ENCODE results near the gene ADPRH.
A peak's percentile ranks its signal among the peaks of the same experiment; 100 is the strongest.

ADPRH gene

GRCh38 chr3:119579366-119580066, at the start of gene ADPRH:
Gene ADPRH (plus strand): TSS chr3:119579492. CDS start chr3:119582170, 2,678 bp downstream.
- Histone ChIP-seq H3K4me3 (ENCODE audit: low read depth, low read length, poor library complexity, severe bottlenecking) (peak within 1 kb of the TSS; percentile 57), H3K9me3 (ENCODE audit: low read length) (no peaks in the 10 kb centered on the region), H3K9ac (ENCODE audit: low read length) (peak within 1 kb of the TSS; percentile 55), H3K79me2 (ENCODE audit: insufficient read depth, low read length) (no peaks in the 10 kb centered on the region), H4K20me1 (ENCODE audit: insufficient read depth, low read length) (no peaks in the 10 kb centered on the region), H3K9me2 (ENCODE audit: low read depth, low read length) (no peaks in the 10 kb centered on the region), H2AFZ (ENCODE audit: low read length) (peak within 1 kb of the TSS; percentile 94; the same call in 1 of the 2 replicates), H3K27ac (ENCODE audit: low read depth, low read length, poor library complexity, severe bottlenecking) (no peak within 1 kb of the TSS), H3K4me2 (ENCODE audit: low read length) (peak within 1 kb of the TSS; percentile 70), H3K27me3 (ENCODE audit: insufficient read depth, low read length) (no peaks in the 10 kb centered on the region), H3K4me1 (ENCODE audit: insufficient read depth, low read length, severe bottlenecking) (peaks cover 17% of the 10 kb centered on the region), H3F3A (ENCODE audit: insufficient read depth, low read length) (no peaks in the 10 kb centered on the region), H3K36me3 (ENCODE audit: insufficient read depth, low read length) (no peaks in the 10 kb centered on the region)
- no peak for TF ChIP-seq EZH2 (IDR thresholded peaks at IDR 0.05; ENCODE audit: borderline replicate concordance, low read length)
- no peak for TF ChIP-seq CTCF (IDR thresholded peaks at IDR 0.05; ENCODE audit: low read length)

- no peaks in the 10 kb centered on the region for H3K9me3 ChIP-seq (ENCODE audit: low read length)
- no peak overlapping the region for H3K27ac ChIP-seq (ENCODE audit: low read depth, low read length, poor library complexity, severe bottlenecking)
- no peaks in the 10 kb centered on the region for H3F3A ChIP-seq (ENCODE audit: insufficient read depth, low read length)
- no peak overlapping the region for H3K4me3 ChIP-seq (ENCODE audit: low read depth, low read length, poor library complexity, severe bottlenecking)
- no peaks in the 10 kb centered on the region for H3K79me2 ChIP-seq (ENCODE audit: insufficient read depth, low read length)
- H3K27me3 ChIP-seq (ENCODE audit: insufficient read depth, low read length), result no peaks in the 10 kb centered on the region
- no peaks in the 10 kb centered on the region for H4K20me1 ChIP-seq (ENCODE audit: insufficient read depth, low read length)
- no peak overlapping the region for H3K4me2 ChIP-seq (ENCODE audit: low read length)
- H3K9ac ChIP-seq (ENCODE audit: low read length), result no peak overlapping the region
- H2AFZ ChIP-seq (ENCODE audit: low read length), result no peak overlapping the region
- TF ChIP-seq EZH2 (IDR thresholded peaks at IDR 0.05; ENCODE audit: borderline replicate concordance, low read length) (no peak), CTCF (IDR thresholded peaks at IDR 0.05; ENCODE audit: low read length) (no peak)
- H3K36me3 ChIP-seq (ENCODE audit: insufficient read depth, low read length), result peaks cover 7% of the 10 kb centered on the region
- H3K4me1 ChIP-seq (ENCODE audit: insufficient read depth, low read length, severe bottlenecking), result no peaks in the 10 kb centered on the region
- H3K9me2 ChIP-seq (ENCODE audit: low read depth, low read length), result no peaks in the 10 kb centered on the region
These were observed 49.4 kb upstream of the ADPRH start for GRCh38 chr3:119529883-119530282.

- H3K27ac ChIP-seq (ENCODE audit: low read depth, low read length, poor library complexity, severe bottlenecking), result no peak overlapping the region
- H3K9me2 ChIP-seq (ENCODE audit: low read depth, low read length), result no peaks in the 10 kb centered on the region
- H3K79me2 ChIP-seq (ENCODE audit: insufficient read depth, low read length), result no peaks in the 10 kb centered on the region
- TF ChIP-seq CTCF (IDR thresholded peaks at IDR 0.05; ENCODE audit: low read length), result no peak
- TF ChIP-seq EZH2 (IDR thresholded peaks at IDR 0.05; ENCODE audit: borderline replicate concordance, low read length), result no peak
- no peak overlapping the region for H2AFZ ChIP-seq (ENCODE audit: low read length)
- no peaks in the 10 kb centered on the region for H4K20me1 ChIP-seq (ENCODE audit: insufficient read depth, low read length)
- no peaks in the 10 kb centered on the region for H3K9me3 ChIP-seq (ENCODE audit: low read length)
- no peaks in the 10 kb centered on the region for H3K27me3 ChIP-seq (ENCODE audit: insufficient read depth, low read length)
- H3K4me3 ChIP-seq (ENCODE audit: low read depth, low read length, poor library complexity, severe bottlenecking), result no peak overlapping the region
- no peak overlapping the region for H3K9ac ChIP-seq (ENCODE audit: low read length)
- no peaks in the 10 kb centered on the region for H3K4me1 ChIP-seq (ENCODE audit: insufficient read depth, low read length, severe bottlenecking)
- peaks cover 7% of the 10 kb centered on the region; the same call in 1 of the 2 replicates for H3K36me3 ChIP-seq (ENCODE audit: insufficient read depth, low read length)
- H3F3A ChIP-seq (ENCODE audit: insufficient read depth, low read length), result no peaks in the 10 kb centered on the region
- no peak overlapping the region for H3K4me2 ChIP-seq (ENCODE audit: low read length)
These were observed 48.8 kb upstream of the ADPRH start for GRCh38 chr3:119530456-119530855.

All from OCI-LY1 (cell line).